ENCODE results near the gene CDC20B.

CDC20B gene, protein sequence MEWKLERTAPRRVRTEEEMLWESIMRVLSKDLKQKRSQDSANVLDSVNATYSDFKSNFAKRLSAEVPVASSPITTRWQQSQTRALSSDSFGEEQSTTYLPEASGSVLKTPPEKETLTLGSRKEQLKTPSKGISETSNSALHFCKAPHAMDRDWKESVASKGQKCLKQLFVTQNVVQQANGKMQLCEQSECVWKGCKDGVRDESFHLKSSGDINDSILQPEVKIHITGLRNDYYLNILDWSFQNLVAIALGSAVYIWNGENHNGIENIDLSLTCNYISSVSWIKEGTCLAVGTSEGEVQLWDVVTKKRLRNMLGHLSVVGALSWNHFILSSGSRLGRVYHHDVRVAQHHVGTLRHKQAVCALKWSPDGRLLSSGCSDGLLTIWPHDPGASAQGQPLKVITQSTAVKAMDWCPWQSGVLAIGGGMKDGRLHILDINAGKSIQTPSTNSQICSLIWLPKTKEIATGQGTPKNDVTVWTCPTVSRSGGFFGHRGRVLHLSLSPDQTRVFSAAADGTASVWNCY

DNA sequence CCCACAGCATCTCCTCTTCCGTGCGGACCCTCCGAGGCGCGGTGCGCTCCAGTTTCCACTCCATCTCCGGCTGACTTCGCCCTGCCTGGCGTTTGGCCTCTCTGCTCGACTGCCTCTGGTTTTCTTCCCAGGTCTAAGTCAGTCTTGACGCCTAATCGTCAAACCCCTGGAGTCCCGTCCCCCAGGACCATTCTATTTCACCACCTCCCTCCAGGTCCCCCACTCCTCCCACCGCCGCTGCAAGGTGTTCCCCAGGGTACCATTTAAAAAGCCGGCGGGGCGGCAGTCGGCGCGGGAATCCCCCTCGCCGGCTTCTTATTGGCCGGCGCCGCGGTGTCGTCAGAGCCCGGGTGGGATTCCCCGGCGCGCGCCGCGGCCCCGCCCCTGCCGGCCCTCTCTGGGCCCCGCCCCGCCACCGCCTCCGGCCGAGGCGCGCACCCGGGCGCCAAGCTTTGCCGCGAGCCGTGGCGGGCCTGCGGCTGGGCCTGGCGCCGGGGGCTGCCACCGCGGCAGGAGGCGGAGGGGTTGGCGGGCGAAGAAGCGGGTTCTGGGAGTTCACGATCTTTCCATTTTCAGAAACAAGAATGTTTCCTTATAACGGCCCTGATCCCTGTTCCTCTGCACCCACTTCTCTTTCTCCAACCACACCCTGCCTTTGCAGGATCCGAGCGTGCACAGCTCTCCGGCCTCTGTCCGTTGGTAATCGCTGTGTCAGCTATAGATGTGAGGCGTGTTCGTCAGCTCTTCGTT, at the start of gene CDC20B:
Gene CDC20B (minus strand): TSS at position 241 of the 750 bp plus-strand sequence. CDS start 177 bp downstream, at position 64.
- peak; percentile 31 for DNase-seq (ENCODE audit: low read depth)

DNA sequence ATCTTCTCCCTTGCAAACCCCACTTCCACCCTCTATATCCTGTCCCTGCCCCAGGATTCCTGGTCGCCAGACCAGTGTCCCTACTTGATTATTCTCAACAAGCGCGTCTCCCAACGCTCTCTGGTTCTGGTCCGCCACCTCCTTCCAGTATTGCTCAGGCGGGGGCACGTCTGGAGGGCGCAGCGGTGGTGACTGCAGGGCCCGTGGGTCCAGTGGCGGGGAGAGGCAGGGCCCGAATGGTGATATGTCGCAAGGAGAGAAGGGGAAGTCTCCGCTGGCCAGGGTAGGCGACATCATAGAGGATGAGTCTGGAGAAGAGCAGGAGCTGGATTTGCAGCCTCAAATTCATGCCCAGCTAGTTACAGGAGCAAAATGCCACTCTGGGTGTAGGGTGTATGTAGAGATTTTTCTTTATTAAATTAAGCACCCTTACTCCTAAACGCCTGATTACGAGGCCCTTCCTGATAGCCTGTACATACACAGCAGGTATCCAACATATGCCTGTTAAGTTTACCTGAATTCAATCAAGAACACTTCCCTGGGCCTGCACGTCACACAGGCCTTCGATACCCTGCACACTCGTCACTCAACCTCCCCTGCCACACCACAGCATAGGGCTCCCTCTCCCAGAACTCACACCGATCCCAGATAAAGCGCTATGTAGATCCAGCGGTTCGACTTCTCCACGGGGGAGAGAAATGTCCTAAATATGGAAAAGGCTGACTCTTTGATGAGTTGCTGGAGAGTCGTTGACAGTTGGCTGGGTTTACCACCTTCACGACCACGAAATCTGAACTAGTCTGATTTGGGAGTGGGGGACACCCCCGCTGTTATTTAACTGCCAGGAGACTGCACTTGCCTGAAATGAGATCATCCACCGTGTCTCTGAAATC, 49.4 kb upstream of the CDC20B start:
- no peak for DNase-seq (ENCODE audit: low read depth)

DNA sequence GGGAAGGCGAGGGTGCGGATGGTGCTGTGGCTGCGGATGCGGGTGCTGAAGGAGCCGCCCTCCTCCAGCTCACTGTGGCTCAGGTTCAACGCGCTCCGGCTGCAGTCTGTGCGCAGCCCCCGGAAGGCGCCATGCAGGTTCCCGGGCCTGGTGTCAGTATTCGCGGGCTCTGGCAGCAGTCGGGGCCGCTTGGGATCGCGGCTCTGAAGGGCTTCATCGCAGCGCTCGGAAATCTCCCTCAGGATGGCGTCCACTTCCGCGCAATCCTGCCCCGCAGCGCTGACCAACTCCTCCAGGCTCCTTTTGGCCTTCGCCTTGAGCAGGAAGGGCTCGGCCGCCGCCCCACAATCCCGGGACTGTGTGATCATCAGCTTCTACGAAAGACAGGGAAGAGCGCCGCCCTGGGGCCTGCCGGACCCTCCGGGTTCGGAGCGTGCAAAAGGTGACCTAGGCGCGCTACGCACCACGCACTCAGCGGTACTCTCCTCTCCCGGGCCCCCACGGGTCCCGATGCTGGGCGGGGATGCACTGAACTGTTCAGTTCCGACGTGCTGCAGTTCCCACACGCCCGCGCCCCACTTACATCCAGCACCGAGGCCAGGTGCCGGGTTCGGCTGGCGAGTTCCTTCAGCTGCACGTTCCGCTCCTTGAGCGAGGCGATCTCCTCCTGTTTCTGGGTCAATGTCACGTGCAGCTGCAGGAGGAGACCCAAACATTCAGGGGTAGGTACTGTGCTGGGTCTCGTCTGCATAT, 47.6 kb upstream of the CDC20B start:
- no peak for DNase-seq (ENCODE audit: low read depth)

DNA sequence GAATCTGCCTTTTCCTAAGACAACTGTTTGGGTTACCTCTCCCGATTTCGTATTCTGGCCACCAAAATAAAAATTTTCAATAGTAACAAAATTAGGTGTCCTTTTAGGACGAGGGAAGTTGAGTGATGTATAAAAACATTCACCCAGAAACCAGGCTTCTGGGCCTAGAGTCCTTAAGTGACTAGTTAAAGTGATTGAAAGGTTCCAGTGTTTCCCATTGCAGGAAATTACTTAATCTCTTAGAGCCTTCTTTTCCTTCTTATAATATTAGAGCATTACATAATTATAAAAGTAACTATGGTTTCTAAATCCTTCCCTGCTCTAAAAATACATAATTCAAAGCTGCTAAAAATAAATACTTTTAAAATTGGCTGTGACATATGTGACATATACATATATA, 46.8 kb upstream of the CDC20B start:
- no peak for DNase-seq (ENCODE audit: low read depth)

DNA sequence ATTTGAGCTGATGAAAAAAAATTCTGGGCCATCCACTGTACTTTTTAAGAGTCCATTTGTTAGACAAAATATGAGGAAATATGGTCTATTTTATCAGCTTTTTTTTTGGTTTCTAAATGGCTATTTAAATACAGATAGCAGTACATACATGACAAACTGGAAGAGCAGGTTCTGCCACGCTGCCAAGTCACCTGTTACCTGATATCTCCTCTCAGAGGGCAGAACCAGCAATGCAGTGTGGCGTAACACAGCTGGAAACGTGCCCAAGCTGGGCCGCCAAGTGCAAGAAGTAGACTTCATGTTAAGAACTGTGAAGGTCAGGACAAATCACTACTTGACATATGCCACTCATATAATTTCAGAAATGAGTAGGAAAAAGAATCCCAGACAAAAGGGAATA, 46.0 kb upstream of the CDC20B start:
- no peak for DNase-seq (ENCODE audit: low read depth)

DNA sequence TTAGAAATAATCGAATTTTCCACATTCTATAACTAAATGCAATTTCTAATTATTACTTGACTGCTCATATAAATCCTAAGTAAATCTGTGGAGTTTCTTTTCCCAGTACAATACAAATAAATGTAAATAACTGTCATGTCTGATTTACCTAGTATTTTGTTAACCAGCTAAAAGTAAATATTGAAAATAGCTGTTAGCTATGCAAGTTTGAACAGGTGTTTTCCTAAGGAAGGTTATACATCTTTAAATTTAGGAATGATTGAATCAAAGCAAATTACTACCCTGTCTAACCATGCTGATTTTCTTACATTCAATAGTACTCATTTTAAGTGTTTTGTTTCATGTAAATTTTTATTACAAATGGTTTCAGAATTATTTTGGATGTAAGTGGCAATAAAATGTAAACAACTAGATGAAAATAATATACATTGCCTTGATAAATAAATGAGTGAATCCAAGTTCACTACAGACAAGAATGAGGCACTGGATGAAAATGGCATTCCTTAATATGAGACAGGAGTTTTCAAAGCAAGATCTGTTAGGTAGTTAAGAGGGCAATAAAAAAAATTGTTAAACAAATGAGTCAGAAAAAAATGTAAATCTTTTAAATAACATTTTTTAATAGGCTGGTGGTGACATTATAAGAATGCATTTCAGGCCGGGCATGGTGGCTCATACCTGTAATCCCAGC, 38.4 kb upstream of the CDC20B start:
- no peak for DNase-seq (ENCODE audit: low read depth)

DNA sequence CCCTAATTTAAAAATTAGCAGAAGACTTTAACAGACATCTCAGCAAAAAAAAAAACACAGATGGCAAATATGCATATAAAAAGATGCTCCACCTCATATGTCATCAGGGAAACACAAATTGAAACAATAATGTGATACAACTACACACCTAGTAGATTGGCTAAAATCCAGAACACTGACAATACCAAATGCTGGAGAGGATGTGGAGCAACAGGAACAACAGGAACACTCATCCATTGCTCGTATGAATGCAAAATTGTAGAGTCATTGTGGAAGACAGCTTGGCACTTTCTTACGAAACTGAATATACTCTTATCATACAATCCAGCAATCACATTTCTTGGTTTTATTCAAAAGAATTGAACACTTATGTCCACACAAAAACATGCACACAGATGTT, 32.0 kb upstream of the CDC20B start:
- DNase-seq (ENCODE audit: low read depth) = no peak

DNA sequence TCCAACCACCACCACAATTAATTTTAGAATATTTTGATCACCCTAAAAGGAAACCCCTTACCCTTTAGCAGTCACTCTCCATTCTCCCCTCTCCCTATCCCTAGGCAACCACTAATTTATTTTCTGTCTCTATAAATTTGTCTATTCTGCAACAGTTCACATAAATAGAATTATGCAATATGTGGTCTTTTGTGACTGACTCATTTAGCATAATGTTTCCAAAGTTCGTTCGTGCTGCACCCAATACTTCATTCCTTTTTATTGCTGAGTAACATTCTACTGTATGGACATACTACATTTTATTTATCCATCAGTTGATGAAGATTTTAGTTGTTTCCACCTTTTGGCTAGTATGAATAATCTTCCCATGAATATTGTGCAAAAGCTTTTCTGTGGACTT, 18.2 kb upstream of the CDC20B start:
- DNase-seq (ENCODE audit: low read depth) = no peak

DNA sequence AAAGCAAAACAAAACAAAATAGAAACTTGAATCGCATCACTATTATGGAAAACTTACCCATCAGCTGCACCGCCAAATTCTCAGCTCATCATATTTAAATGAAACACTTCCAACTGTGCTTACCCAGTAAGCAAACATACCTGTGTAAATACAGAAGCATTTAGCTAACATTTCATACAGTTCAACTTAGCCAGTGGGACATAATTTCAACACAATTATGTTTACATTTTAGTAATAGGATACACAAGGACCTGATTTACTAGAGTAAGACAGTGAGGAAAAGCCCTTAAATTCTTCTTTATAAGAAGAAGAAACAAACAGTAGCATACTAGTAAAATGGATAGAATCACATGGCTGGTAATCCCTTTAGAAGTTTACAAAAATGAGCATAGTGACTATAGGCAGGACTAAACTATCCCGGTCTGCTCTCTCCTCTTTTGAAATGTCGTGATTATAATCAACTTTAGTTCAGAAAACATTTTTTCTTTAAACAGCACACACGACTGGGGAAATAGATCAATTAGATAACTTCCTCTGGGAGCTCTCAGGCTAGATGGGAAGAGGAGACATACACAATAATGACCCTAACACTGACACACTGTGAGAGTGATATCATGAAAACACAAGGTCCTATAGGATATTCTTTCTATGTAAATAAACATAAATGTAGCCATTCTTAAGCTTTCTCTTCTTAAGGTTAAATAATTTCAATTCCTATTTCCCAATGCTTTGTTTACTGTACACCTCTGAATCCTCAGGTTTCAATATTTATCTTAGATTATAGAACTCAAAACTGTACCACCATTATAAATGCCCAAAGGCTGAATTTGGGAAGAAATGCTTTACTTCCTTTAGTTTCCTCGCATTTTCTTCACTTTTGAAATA, 15.9 kb upstream of the CDC20B start:
- DNase-seq (ENCODE audit: low read depth) = no peak

DNA sequence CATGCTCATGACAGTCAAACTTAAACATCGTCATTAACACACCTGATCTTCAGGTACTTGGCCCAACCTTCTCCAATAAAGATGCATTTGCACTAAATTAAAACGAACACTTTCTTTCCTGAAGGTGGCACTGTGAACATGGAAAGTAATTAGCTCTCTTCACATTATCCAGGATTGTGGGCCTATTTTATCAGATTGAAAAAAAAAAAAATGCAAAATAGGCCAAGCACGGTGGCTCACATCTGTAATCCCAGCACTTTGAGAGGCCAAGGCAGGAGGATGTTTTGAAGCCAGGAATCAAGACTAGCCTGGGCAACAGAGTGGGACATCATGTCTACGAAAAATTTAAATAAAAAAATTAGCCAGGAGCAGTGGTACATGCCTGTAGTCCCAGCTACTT, 14.4 kb upstream of the CDC20B start:
- no peak for DNase-seq (ENCODE audit: low read depth)

DNA sequence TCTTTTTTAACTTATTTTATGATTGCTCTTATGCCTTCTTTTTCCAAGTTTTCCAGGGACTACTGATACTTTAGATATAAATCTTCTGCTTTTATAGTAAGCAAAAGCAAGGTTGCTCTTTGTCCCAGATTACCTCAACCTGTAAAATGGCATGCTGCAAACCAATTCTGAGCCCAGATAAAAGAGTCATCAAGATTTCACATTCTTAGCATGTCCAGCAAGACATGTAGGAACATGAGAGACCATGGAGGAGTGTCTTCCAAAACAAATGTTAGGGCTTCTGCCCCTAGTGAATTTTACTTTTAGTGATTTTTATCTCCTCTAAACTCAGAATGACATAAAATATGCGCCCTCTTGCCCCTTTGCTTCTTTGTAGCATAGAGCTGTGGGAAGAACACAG, 7.0 kb upstream of the CDC20B start:
- DNase-seq (ENCODE audit: low read depth) = no peak

DNA sequence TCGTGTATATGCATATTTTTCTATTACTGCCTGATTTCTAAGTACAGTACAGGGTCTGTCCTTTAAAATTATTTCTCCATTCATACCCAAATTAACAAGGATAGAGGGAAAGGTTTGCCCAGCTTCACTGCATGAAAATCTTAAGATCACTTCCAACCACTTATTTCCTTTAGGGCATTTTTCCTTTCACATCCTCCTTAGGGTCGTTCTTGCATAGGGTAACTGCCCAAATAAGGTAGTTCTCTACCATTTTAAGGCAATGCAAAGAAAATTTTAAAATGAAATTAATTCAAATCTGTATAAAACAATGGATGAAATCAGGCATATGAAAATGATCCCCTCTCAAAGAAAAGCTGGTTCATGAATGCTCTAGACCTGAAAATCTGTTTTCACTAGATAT, 4.1 kb upstream of the CDC20B start:
- DNase-seq (ENCODE audit: low read depth) = no peak

DNA sequence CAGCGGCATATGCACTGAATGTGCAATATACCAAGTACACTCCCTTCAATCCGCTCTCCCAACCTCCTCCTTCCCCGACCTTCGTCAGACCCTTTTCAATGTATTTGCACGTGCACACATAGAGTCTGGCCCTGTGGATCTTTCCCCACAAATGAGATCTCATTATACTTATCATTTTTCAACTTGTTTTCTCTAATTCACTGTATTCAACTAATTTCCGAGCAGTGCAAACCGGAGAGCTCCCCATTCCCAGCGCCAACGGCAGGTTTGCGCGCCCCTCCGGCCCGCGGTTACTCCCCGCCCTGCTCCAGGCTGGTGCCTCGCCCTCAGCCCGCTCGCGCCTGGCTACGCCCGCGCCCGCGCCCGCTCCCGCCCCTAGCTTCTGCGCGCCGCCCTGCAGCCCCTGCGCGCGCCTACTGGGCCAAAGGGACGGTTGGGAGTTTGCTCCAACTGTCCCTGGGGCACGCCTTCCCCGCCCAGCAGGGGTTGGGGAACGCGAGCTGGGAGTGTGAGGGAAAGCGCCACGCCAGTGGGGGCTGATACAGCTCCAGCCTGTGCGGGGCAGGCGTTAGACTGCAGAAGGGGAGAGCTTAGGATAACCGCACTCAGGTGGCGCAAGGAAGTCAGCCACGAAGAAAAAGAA, 3.3 kb upstream of the CDC20B start:
- no peak for DNase-seq (ENCODE audit: low read depth)

DNA sequence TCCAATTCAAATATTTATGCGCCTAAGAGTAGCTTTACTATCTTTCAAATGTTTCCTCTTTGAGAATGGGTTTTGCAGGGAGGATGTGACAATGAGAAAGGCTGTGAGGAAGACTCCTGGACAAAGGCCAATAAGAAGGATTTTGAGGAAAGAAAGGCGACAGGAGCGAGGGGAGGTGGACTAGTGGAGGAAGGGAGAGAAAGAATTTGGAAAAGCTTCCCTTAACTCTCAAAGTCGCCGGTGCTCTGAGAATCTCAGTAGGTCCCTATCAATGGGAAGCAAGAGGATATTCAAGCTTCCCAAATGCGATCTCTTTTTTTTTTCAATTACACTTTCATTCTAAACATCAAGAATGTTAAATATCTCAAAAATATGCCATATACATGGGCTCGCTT, 2.8 kb upstream of the CDC20B start:
- DNase-seq (ENCODE audit: low read depth) = no peak

DNA sequence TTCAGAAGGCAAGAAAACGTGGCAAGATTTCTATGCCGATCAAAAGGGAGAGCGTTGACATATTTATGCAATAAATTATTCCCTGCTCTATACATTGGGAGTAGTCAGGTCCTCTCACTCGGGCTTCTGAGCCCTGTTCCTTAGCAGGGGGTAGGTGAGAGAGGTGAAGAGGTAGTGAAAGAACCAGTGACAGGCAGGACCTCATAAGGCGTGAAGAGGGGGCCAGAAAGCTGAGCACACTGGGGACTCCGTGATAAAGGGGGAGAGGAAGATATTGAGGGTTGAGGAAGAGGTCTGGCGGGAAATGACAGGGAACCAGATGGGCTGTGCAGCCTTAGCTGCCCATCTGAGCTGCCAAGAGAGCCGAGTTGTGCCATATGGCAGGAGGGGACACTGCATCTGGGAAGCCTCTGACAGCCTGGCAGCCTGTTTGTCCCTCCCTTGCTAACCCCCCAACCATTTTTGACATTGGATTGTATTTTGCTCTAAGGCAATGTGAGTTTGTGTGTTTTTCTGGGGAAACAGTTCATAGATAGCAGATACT, 782 bp upstream of the CDC20B start:
- no peak for DNase-seq (ENCODE audit: low read depth)

DNA sequence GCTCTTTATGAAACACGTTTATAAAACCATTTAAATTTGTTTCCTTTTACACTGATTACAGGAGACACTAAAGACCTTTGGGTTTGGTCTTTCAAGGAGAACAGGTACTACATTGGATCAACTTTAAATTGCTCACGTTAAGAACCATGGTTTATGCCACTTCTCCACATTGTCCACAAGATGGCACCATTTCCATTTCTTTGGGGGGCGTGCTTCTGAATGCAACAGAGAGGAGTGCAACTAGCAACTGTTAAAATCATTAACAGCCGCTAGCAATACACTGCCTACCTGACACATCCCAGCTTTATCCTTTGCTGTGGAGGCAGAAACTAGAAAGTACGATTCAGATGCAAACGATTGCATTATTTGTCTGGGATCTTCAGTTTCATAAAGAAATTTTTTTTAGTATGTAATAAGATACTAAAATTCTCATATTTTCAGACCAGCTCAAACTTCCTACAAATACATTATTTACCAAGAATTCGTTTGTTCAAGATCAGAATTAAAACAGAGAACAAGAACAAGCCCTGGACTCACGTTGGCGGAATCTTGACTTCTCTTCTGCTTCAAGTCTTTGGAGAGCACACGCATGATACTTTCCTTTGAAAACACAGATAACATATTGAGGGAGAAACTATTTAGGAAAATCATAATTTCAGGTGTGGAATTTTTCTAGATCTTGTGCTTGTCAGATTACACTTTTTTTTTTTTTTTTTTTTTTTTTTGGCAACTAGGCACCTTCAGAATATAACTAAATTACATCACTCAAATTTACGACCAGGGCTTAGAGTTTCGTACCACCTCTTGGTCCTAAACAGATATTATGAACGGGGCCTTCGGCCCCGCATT, 702 bp downstream of the CDC20B start:
- DNase-seq (ENCODE audit: low read depth) = peak; percentile 27

DNA sequence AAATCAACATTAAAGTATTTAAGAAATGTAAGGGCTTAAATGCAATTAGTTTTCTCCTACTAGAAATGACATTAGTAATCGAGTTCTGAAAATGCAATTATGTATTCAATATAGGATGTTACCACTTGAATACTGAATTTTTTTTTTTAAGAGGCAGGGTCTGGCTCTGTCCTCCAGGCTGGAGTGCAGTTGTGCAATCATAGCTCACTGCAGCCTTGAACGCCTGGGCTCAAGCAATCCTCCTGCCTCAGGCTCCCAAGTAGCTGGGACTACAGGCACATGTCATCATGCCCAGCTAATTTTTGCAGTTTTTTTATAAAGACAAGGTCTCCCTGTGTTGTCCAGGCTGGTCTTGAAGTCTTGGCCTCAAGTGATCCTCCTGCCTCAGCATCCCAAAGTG, 1.5 kb downstream of the CDC20B start:
- no peak for DNase-seq (ENCODE audit: low read depth)

DNA sequence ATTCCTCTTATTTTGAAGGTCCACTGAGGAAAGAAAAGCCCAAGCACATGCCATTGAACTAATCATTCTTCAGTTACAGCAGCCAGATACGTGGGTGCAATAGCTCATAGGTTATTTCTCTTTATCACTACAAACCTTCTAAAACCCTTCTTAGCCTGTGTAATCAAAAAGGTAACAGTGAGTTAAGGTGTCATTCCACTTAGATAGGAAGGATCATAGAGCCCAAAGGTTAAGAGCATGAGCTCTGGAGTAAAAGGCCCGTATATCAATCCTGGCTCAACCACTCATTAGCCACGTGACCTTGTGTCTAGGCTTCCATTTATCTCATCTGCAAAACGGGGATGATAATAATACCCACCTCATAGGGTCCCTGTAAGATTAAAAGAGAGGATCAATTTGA, 10.3 kb downstream of the CDC20B start:
- no peak for DNase-seq (ENCODE audit: low read depth)

Measured in HS-27A (cell line).